Kidney epithelial cell (primary cell): Measurements from ENCODE around the gene DNAH11. TPM values are rescaled to one million over a fixed set of nuclear protein-coding genes. Genes with fewer than 3 reads are reported as not detected.
"Not testable (repeated sequence)": the region's sequence is repeated elsewhere in the genome, so short reads cannot be mapped to it uniquely, and the experiment has no call there.

Source experiments
- DNase-seq: peaks from one replicate; pipeline ENCODE4 v3.0.0-alpha.2; 2010; ENCODE audit warnings: low read depth
- H3K27me3 ChIP-seq: 2 replicates; pipeline ENCODE4 v1.6.0; 2011; ENCODE audit warnings: low read length; ENCODE audit not compliant: control insufficient read depth, insufficient read depth
- H3K36me3 ChIP-seq: 2 replicates; pipeline ENCODE4 v1.5.1; 2011; ENCODE audit warnings: low read length; ENCODE audit not compliant: control insufficient read depth, insufficient read depth
- H3K4me3 ChIP-seq: 2 replicates; pipeline ENCODE4 v1.5.1; 2011; ENCODE audit warnings: low read depth, mild to moderate bottlenecking, control low read depth, low read length
- total RNA-seq: library from RNA; depleted of rRNA; stranded (reverse); fragments of >200 nt; gene quantifications from 2 replicates; pipeline ENCODE4 v1.2.3, GENCODE V29; 2015
- TF ChIP-seq, protein P1 (sequence below): IDR thresholded peaks from 2 replicates; pipeline ENCODE4 v1.5.1; 2011; ENCODE audit warnings: mild to moderate bottlenecking, moderate library complexity, low read length, control low read depth, inconsistent platforms; ENCODE audit not compliant: insufficient read depth, poor library complexity, severe bottlenecking

Gene DNAH11
- total RNA-seq, 1 donor from 2014 or later = not detected

DNA sequence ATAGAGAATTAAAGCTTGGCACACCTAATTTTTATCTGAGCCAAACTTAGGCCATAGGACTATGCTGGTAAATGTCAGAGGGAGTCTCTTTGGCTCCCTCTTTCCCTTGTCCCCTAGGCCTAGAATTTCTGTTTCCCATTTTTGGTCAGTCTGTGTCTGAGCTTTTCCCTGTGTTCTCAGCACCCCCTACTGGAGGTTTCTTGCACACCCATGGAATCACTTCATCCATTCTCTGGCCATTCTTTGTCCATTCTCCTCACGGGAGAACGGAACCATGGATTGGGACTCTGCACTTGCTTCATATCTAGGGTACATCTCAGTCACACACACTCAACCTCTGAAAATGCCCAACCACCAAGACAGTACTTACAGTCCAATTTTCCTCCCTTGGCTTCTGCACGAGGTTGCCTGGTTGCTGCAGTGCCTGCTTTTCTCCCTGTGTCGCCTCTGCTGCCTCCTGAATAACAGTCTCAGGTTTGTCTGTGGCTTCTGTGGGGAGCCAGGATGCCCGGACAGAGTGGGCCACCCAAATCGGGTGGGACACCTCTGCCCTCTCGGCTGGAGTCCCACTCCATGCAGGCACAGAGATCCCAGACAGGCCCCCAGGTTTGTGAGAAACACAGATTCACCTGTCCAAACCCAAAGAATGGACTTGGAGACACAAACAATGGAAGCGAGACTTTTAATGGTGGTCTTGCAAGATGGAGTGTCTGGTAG is 35.1 kb upstream of the DNAH11 start:
- no peak overlapping the region for H3K4me3 ChIP-seq
- no peaks in the 10 kb centered on the region for H3K27me3 ChIP-seq
- no peak for DNase-seq
- TF ChIP-seq, protein P1, sequence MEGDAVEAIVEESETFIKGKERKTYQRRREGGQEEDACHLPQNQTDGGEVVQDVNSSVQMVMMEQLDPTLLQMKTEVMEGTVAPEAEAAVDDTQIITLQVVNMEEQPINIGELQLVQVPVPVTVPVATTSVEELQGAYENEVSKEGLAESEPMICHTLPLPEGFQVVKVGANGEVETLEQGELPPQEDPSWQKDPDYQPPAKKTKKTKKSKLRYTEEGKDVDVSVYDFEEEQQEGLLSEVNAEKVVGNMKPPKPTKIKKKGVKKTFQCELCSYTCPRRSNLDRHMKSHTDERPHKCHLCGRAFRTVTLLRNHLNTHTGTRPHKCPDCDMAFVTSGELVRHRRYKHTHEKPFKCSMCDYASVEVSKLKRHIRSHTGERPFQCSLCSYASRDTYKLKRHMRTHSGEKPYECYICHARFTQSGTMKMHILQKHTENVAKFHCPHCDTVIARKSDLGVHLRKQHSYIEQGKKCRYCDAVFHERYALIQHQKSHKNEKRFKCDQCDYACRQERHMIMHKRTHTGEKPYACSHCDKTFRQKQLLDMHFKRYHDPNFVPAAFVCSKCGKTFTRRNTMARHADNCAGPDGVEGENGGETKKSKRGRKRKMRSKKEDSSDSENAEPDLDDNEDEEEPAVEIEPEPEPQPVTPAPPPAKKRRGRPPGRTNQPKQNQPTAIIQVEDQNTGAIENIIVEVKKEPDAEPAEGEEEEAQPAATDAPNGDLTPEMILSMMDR = peak; percentile 48
- no peaks in the 10 kb centered on the region for H3K36me3 ChIP-seq

DNA sequence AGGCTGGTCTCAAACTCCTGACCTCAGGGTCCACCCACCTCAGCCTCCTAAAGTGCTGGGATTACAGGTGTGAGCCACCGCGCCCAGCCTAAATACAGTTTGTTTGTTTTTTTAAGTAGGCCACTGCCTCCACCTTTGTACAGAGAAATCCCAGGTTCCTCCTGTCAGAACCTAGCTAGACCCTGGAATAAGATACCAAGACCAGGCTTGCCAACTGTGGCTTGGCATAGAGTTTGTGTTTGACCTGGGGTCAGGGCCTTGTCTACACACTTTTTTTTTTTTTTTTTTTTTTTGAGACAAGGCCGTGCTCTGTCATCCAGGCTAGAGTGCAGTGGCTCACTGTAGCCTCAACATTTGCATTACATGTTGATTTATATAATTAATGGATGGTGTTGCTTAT is 34.3 kb upstream of the DNAH11 start:
- TF ChIP-seq, protein P1 = no peak
- no peaks in the 10 kb centered on the region for H3K36me3 ChIP-seq
- no peak overlapping the region for H3K4me3 ChIP-seq
- H3K27me3 ChIP-seq = no peaks in the 10 kb centered on the region
- DNase-seq = no peak

DNA sequence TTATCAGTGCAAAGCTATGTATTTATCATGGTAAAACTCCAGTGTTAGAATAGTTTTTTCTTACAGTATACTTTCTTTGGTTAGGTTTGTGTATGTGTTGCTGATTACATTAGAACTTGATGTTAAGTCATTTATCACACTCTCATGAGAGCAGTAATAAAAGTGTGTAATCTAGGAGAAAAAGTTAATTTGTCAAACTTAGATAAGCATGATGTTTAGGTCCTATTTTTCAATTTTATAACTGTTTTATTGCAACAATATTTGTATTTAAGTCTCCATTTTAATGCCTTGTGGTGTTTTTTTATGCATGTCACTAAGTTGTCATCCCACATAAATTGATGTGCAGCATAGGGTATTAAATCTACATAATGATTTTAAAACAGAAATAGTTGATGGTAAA is 28.8 kb upstream of the DNAH11 start:
- no peak overlapping the region for H3K4me3 ChIP-seq
- H3K27me3 ChIP-seq = no peaks in the 10 kb centered on the region
- TF ChIP-seq, protein P1 = no peak
- DNase-seq = no peak
- H3K36me3 ChIP-seq = no peaks in the 10 kb centered on the region

DNA sequence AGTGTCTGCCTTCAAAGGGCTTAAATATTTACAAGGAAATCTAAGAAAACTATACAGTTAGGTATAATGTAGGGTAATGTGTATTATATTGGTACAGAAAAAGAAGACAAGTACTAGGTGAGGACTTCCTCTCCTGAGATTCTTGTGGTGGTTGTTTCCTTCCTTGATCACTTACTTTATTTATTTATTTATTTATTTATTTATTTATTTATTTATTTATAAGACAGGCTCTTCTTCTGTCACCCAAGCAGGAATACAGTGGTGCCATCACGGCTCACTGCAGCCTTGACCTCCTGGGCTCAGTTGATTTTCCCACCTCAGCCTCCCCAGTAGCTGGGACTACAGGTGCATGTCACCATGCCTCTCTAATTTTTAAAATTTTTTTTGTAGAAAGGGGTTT is 18.2 kb upstream of the DNAH11 start:
- DNase-seq = no peak
- H3K27me3 ChIP-seq = no peaks in the 10 kb centered on the region
- TF ChIP-seq, protein P1 = no peak
- no peaks in the 10 kb centered on the region for H3K36me3 ChIP-seq
- H3K4me3 ChIP-seq = no peak overlapping the region

DNA sequence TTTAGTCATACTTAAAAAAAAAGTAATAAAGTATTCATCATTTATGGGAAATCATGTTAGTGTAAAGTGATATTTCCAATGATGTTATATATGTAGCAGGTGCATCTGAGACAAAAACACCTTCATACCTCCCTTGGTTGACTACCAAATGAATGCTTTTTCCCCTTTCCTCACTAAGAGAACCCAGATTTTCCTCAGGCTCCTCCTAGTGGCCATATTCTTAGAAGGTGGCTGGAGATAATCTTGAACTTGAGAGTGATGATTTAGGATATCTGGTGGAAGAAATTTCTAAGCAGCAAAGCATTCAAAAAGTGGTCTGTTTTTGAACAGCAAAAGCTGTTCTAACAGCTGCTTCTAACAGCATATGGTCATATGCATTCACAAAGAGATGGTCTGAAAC is 16.8 kb upstream of the DNAH11 start:
- TF ChIP-seq, protein P1 = peak; percentile 40
- Histone ChIP-seq H3K36me3 (no peaks in the 10 kb centered on the region), H3K4me3 (no peak overlapping the region), H3K27me3 (no peaks in the 10 kb centered on the region)
- DNase-seq = no peak

DNA sequence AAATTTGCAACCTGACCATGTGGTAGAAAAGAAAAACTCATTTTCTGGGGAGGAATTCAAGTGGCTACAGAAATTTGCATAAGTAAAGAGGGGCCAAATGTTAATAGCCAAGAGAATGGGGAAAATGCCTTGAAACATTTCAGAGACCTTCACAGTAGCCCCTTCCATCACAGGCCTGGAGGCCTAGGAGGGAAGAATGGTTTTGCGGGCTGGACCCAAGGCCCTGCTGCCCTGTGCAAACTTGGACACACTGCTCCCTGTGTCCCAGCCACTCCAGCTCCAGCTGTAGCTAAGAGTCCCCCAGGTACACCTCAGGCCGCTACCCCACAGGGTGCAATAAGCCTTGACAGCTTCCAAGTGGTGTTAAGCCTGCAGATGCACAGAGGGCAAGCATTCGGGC is 16.4 kb upstream of the DNAH11 start:
- H3K4me3 ChIP-seq = no peak overlapping the region
- no peak for DNase-seq
- no peaks in the 10 kb centered on the region for H3K36me3 ChIP-seq
- TF ChIP-seq, protein P1 = no peak
- no peaks in the 10 kb centered on the region for H3K27me3 ChIP-seq

DNA sequence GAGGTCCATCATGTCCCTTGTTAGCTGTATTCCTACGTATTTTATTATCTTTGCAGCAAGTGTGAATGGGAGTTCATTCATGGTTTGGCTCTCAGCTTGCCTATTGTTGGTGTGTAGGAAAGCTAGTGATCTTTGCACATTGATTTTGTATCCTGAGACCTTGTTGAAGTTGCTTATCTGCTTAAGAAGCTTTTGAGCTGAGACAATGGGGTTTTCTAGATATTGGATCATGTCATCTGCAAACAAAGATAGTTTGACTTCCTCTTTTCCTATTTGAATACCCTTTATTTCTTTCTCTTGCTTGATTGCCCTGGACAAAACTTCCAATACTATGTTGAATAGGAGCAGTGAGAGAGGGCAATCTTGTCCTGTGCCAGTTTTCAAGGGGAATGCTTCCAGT is 10.4 kb upstream of the DNAH11 start:
- not testable (repeated sequence) for DNase-seq, H3K27me3 ChIP-seq, H3K4me3 ChIP-seq, H3K36me3 ChIP-seq

DNA sequence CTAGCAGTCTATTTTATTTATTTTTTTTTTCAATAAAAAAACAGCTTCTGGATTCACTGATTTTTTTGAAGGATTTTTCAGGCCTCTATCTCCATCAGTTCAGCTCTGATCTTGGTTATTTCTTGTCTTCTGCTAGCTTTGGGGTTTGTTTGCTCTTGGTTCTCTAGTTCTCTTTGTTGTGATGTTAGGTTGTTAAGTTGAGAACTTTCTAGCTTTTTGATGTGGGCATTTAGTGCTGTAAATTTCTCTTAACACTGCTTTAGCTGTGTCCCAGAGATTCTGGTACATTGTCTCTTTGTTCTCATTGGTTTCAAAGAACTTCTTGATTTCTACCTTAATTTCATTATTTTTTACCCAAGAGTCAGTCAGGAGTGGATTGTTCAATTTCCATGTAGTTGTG is 9.2 kb upstream of the DNAH11 start:
- not testable (repeated sequence) for H3K27me3 ChIP-seq, H3K36me3 ChIP-seq, DNase-seq, H3K4me3 ChIP-seq
